ENCODE measurements around the gene PAX9.

The PAX9 gene

GRCh38 chr14:36726128-36726527, 64.5 kb downstream of the PAX9 start:
- in situ Hi-C loops (cut with MboI; ENCODE audit: low sequenced_read_pairs) = no loop called here
